CD4-positive, alpha-beta T cell treated with Interferon gamma for 1 hour (primary cell): ENCODE data around the gene SCP2.
A peak's percentile ranks its signal among the peaks of the same experiment; 100 is the strongest.

Source experiments
- DNase-seq: peaks from one replicate; pipeline ENCODE4 v3.0.0-alpha.2; 2020

The SCP2 gene

DNA sequence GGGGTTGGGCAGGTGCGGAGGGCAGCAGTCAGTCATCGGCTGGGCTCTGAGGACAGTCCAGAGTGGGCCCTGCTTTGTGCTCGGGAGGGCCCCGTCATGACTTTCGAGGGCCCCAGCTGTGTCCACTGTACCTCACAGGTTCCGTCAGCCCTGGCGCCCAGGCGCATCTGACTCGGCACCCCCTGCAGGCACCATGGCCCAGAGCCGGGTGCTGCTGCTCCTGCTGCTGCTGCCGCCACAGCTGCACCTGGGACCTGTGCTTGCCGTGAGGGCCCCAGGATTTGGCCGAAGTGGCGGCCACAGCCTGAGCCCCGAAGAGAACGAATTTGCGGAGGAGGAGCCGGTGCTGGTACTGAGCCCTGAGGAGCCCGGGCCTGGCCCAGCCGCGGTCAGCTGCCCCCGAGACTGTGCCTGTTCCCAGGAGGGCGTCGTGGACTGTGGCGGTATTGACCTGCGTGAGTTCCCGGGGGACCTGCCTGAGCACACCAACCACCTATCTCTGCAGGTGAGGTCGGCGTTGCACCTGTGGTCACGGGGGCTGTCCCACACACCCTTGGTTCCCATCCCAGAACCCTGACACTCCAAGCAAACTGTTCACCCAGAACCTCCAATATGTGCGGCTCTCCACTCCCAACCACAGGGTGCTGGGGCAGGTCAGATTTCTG is 142.7 kb downstream of the SCP2 start:
- DNase-seq: no peak

DNA sequence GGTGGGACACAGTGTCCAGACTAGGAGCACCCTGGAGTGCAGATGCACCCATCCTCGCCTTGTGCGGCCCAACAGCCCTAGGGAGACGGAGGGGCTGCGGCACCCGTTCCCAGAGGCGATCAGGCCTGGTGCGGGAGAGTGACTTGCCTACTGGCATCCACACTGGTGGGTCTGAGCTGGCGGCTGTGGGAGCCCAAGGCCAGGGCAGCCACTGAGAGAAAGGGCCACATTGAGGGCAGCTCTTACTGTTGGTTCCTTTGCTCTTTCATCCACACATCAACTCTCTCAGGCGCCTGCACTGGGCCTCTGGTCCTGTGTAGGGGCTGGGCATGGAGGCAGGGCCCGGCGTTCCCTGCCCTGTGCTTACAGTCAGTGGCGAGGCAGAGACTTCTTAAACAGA is 143.5 kb downstream of the SCP2 start:
- no peak for DNase-seq

DNA sequence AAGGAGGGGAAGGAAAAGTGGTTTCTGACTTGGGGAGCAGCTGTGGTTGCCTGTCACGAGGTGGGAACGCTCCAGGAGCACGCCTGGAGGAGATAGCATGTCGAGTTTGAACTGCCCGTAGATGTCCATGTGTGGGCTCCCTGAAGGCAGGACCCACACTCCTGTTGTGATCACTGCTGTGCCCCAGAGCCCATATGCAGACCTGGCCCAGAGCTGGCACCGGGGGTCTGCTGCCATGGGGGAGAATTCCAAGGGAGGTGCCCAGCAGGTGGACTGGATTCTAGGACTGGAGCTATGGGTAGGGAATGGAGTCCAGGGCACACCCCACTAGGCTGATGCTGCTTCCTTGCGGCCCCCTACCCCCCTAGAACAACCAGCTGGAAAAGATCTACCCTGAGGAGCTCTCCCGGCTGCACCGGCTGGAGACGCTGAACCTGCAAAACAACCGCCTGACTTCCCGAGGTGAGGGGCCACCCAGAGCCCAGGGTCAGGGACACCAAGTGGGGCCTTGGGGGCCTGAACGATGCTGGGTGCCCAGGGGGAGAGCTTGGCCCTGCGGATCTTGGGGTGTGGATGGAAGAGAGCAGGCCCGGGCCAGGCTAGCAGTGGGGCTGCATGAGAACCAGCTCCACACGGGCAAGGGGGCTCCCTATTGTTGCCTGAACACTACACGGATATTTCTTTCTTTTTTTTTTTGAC is 144.2 kb downstream of the SCP2 start:
- DNase-seq: no peak

DNA sequence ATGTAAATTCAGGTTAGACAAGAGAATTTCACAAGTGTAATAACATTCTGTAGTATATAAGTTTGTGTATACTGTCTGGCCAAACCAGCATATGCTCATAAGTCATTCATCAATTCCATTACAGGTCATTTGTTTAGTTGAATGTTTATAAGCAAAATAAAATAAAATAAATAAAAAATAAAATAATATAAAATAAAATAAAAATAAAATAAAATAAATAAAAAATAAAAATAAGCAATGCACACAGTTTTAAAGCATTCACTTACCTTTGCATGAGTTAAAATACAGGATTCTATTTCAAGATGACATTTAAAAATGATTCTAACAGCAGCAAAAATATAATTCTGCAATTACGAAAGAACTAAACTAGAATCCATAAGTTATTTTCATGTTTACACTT is 144.8 kb downstream of the SCP2 start:
- DNase-seq: no peak

DNA sequence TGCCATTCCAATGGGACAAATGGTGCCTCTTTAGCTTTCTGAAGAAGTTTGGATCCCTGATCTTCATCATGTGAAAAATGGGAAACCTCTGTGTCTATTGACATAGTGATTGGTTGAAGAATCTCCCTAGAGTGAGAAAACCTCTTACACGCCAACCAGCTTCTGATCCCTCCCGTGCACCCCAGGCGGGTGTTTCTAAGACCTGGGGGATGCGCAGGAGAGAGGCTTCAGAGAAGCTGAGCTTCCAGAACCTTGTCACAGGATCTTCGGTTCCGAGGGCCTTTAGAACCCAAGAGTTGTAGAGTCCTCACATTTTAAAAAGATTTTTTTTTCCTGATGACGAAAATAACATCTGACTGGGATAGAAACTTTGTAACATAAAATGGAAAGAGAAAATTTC is 146.2 kb downstream of the SCP2 start:
- no peak for DNase-seq

DNA sequence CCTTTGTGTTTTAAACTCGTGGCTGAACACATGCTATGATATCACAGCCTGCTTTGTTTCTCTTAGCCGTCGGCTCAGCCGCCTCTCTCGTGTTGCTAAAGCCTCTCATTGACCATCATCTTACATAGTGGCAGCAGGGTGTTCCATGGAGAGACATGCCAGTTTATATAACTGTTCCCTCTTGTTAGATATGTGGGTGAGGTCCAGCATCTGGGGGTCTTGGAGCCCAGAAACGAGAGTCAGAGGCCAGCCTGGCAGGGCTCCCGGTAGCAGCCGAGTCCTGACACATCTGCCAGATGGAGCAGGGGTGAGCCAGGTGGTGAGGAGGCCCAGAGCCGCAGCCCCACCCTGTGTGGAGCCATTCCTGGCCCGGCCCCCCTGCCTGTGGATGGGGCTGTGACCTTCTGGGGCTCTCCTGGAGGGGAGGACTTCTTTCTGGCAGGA is 146.8 kb downstream of the SCP2 start:
- no peak for DNase-seq

DNA sequence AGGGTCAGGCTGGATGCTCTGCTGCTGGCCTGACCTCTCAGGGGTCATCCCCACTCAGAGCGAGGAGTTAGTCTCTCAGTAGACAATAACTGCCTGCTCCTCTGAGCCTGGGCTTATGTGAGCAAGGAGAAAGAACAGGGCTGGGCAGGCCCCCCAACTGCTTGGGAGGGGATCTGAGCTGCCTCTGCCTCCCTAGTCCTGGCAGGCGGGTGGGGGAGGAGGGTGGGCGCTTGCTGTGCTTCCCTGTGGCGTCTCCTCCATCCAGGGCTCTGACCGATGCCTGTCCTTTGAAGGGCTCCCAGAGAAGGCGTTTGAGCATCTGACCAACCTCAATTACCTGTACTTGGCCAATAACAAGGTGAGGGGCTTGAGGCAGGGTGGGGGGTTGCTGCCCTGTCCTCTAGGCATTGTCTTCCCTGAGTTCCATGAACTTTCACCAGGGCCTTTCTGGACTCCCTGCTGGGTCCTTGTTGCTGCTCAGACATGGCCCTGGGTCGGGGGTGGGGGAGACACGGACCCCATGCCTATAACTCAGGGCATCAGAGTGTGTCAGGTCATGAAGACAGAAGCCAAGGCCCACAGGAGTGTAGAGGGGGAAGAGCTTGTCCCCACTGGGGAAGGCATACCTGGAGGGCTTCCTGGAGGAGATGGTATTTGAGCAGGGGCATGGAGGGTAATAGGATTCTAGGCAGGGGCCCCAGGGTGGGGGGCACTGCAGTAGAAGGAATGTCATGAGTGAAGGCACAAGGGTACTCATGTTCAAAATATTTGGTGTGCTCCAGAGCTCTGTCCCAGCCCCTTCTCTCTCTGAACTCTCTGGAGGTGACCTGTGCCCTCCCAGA is 147.5 kb downstream of the SCP2 start:
- no peak for DNase-seq

DNA sequence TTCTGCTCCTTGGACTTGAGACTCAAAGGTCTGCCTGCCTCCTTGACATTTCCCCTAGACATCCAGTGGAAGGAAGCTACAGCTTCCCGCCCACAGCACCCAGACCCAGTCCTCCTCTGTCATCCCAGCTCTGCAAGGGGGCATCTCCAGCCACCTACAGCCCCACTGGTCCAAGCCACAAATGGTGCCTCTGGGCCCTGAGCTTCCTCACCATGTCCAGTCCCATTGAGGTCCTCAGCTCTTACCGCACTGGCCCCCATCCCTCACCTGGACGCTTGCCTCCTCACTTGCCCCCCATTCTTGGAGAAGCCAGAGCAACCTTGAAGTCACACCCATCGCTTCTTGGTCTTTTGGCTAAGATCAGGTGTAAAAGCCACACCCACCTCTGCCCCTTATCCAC is 148.1 kb downstream of the SCP2 start:
- DNase-seq: no peak

DNA sequence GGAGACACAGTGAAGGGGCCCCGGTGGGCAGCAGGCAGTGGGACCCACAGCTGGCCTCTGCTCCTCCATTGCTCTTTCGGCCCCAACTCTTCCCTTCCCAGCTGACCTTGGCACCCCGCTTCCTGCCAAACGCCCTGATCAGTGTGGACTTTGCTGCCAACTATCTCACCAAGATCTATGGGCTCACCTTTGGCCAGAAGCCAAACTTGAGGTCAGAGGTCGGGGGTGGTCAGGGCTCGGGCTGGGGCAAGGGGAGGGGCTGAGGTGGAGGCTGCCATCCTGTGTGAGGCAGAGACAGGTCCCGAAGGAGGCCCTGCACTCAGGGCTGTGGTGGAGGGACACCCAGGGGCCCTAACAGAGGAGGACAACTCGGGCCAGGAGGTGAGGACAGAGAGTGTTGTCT is 148.7 kb downstream of the SCP2 start:
- no peak for DNase-seq

DNA sequence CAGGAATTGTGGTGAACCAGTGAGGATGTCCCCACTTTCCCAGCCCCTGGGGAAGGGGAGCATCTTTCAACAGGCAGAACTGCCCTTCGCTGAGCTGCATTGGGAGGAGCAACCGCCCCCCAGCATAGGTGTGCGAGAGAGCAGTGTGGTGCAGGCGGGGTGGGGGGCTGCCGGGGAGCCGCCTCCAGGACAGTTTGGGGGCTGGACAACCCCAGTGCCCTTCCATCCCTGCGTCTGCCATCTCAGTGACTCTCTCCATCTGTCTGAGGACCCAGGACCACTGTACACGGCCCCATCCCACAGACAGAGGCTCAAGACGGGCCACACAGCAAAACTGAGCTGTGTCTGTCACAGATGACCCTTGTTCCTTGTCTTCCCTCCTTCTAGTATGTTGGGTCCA is 149.1 kb downstream of the SCP2 start:
- DNase-seq: no peak

DNA sequence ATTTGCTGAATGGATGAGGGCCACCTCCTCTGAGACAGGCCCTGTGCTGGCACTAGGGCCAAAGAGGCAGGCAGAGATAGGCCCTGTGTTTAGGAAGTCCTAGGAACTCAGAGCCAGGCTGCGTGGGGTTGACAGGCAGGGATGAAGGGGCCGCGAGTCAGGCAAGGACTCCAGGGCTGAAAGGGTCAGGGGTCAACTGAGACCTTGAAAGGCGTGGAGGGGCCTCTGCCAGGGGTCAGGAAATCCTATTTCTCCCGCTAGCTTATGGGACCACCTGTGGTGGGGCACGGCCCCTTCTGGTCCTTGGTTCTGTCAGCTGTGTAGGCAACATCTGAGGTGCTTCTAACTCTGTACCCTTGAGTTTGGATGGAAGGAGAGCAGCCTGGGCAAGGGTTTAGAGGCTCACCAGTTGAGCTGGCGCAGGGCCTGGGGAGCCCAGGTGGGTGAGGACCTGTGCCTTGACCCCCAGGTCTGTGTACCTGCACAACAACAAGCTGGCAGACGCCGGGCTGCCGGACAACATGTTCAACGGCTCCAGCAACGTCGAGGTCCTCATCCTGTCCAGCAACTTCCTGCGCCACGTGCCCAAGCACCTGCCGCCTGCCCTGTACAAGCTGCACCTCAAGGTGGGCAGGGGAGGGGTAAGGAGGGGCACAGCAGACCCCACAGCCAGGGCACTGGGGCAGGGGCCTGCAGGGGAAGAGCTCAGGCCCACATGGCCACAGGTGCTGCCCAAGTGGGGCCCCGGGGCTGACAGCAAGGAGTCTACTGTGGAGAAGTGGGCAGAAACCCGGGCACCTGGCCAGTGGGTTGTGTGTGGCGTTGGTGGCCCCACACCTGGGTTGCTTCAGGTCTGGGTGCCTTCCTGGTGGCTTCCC is 149.9 kb downstream of the SCP2 start:
- DNase-seq: no peak

DNA sequence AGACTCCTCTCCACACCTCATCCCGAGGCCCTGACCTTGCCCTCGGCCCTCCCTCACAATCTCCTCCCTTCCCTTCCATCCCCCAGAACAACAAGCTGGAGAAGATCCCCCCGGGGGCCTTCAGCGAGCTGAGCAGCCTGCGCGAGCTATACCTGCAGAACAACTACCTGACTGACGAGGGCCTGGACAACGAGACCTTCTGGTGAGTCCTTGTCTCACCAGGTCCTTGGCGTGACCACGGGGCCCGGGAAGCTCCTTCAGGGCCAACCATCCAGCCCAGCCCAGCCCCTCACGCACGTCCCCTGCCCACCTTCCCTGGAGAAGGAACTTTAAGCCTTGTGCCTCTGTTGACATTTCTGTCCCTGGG is 150.5 kb downstream of the SCP2 start:
- DNase-seq: no peak

DNA sequence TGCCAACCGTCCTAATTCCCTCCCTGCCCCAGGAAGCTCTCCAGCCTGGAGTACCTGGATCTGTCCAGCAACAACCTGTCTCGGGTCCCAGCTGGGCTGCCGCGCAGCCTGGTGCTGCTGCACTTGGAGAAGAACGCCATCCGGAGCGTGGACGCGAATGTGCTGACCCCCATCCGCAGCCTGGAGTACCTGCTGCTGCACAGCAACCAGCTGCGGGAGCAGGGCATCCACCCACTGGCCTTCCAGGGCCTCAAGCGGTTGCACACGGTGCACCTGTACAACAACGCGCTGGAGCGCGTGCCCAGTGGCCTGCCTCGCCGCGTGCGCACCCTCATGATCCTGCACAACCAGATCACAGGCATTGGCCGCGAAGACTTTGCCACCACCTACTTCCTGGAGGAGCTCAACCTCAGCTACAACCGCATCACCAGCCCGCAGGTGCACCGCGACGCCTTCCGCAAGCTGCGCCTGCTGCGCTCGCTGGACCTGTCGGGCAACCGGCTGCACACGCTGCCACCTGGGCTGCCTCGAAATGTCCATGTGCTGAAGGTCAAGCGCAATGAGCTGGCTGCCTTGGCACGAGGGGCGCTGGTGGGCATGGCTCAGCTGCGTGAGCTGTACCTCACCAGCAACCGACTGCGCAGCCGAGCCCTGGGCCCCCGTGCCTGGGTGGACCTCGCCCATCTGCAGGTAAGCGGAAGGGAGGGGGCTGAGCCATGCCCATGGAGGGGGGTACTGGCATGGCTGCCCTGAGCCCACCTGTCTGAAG is 151.4 kb downstream of the SCP2 start:
- no peak for DNase-seq

DNA sequence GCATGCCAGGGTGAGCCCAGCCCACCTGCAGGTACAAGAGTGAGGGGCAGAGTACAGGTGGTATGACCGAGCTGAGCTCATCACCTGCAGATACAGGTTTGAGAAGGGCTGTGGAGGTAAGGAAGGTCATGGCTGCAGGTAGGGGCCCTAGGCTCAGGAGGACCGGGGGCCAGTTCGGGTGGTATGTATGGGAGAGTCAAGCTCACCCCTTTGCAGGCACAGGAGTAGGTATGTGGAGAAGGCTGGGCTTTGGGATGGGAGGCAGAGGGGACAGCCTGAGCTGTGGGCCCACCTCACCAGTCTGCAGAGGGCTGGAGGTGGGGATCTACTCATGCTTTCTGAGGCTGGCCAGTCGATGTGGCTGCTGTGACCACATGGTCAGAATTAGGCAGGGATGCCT is 152.2 kb downstream of the SCP2 start:
- no peak for DNase-seq

DNA sequence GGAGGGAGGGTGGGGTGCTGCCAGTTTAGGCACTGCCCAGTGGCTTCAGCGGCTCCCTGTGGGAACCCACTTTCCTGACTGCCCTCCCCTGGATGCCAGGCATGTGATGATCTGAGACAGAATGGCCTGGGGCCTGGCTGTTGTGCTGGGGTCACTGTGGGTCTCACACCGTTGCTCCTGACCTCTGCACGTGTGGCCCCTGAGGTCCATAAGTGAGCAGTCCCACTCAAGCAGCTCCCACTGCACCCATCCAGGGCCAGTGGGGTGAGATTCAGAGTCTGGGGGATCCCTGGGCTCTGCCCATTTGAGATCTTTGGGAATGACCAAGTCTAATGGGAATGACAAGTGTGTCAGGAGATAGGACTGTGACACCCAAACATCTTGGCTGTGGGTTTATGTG is 153.0 kb downstream of the SCP2 start:
- no peak for DNase-seq

DNA sequence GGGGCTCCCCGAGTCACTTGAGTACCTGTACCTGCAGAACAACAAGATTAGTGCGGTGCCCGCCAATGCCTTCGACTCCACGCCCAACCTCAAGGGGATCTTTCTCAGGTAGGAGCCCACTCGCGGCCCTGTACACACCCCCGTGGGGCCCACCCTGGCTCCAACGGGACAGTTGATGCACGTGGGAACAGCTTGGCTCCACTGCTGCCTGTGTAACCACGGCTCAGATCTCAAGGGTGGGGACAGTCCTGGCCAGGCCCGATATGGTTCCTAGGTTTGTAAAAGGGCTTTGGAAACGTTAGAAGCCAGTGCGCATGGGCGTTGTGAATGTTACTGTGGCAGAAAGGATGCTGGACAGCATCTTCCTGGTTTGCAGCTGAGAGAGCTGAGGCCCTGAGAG is 153.7 kb downstream of the SCP2 start:
- DNase-seq: no peak

DNA sequence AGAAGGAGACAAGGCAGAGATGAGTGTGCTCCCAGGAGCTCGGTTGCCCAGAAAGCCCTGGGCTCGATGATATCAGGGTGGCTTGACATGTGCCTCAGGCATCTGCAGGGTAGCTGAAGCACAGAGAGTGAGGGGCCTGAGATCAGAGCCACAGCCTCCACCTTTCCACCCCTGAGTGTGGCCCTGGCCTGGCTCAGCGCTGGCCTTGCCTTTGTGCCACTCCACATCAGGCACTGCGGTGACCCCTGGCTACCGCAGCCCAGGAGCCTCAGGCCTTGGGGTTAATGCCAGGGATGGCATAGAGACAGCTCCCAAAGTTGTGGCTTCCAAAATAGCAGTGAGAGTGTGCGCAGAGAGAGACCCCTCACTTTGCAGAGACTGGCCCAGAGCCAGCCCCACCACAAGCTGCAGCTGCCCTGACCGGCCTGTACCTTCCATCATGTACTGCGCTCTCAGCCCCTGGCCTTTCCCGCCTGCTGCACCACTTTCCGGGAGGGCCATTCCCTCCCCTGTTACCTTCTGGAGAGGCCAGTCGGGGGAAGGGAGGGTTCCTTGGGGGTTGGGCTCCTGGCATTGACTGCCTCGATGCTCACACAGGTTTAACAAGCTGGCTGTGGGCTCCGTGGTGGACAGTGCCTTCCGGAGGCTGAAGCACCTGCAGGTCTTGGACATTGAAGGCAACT is 154.4 kb downstream of the SCP2 start:
- no peak for DNase-seq

DNA sequence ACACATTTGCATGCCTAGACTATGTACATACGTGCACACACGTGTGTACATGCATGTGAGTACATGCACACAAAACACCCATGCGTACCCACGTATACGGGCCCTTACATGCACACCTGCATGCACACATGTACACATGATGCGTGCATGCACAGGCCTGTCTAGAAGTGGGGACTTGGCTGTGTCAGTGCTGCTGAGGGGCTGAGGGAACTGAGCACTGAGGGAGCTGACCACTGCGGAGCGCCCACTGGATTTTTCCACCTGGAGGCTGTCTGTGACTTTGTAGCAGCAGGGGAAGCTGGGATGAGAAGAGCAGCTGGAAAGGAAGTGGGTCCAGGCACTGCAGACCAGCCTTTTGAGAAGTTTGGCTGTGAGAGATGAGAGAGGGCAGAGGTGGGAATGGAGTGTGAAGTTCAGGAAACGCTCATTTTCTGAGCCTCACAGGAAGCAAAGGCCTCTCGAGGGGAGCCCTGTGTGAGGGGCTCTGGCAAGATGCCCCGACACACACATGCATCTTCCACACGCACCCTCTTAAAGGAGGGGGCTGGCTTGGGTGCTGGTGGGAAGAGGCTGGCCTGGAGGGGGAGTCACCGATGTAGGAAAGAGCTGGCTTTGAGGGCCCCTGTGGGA is 155.9 kb downstream of the SCP2 start:
- DNase-seq: no peak

DNA sequence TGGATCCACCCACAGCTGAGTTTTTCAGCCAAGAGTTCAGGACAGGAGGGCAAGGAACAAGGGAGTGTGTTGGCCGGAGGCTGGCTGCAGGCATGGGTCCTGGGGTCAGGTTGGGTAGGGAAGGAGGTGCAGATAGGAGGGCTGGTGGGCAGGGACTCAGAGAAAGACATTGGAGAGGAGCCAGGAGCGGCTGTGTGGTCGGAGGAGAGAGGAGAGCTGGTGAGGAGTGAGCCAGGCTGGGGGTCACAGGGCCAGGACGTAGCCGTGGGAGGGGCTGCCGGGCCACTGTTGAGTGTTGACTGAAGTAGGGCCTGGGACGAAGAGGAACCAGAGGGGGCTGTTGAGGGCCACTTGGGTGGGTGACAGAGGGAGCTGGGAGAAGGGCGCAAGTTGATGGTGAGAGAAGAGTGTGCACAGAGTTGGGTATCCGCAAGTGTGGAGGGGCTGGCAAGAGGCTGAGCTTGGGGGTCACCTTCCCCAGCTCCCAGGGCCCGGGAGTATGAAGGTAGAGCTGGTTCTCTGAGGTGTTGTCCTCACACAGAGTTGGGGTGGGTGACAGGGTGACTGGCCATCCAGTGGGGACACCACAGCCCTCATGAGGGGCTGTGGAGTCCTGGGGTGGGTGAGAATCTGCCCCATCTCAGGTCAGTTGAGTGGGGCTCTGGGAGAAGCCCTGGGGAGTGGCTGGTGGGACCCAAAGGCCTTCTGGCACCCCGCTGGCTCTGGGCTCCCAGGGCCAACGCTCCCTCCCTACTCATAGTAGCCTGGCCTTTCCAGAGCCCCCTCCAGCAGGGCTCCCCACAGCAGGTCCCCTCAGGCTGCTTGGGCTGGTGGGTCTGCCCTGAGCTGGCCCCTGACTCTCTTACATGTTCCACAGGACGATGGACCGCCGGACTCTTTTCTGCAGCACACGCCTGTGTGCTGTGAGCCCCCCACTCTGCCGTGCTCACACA is 156.8 kb downstream of the SCP2 start:
- DNase-seq: no peak

DNA sequence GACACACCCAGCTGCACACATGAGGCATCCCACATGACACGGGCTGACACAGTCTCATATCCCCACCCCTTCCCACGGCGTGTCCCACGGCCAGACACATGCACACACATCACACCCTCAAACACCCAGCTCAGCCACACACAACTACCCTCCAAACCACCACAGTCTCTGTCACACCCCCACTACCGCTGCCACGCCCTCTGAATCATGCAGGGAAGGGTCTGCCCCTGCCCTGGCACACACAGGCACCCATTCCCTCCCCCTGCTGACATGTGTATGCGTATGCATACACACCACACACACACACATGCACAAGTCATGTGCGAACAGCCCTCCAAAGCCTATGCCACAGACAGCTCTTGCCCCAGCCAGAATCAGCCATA is 157.5 kb downstream of the SCP2 start:
- DNase-seq: peak; percentile 34
